ENCODE measurements around the gene ANKUB1.

ANKUB1 gene

GRCh38 chr3:149726716-149727407 is 65.5 kb downstream of the ANKUB1 start:
- DNase-seq (ENCODE audit: extremely low read depth, low read depth), result no peak
- TF ChIP-seq CTCF (IDR thresholded peaks at IDR 0.05; ENCODE audit: low read depth, low read length), result no peak

GRCh38 chr3:149723781-149724180 is 68.6 kb downstream of the ANKUB1 start:
- no peak for DNase-seq (ENCODE audit: extremely low read depth, low read depth)
- no peak for TF ChIP-seq CTCF (IDR thresholded peaks at IDR 0.05; ENCODE audit: low read depth, low read length)

- TF ChIP-seq CTCF (IDR thresholded peaks at IDR 0.05; ENCODE audit: low read depth, low read length), result no peak
- no peak for DNase-seq (ENCODE audit: extremely low read depth, low read depth)
These were observed 71.4 kb downstream of the ANKUB1 start for GRCh38 chr3:149720918-149721317.

- TF ChIP-seq CTCF (IDR thresholded peaks at IDR 0.05; ENCODE audit: low read depth, low read length), result peak; percentile 72
- DNase-seq (ENCODE audit: extremely low read depth, low read depth), result peak; percentile 60
These were observed 74.8 kb downstream of the ANKUB1 start for GRCh38 chr3:149717391-149718056.

- TF ChIP-seq CTCF (IDR thresholded peaks at IDR 0.05; ENCODE audit: low read depth, low read length), result no peak
- DNase-seq (ENCODE audit: extremely low read depth, low read depth), result no peak
These were observed 75.4 kb downstream of the ANKUB1 start for GRCh38 chr3:149716984-149717383.

- TF ChIP-seq CTCF (IDR thresholded peaks at IDR 0.05; ENCODE audit: low read depth, low read length), result no peak
- DNase-seq (ENCODE audit: extremely low read depth, low read depth), result no peak
These were observed 77.1 kb downstream of the ANKUB1 start for GRCh38 chr3:149715247-149715646.
